Measurements from ENCODE around the gene ZNF835. TPM values are rescaled to one million over a fixed set of nuclear protein-coding genes. Genes with fewer than 3 reads are reported as not detected.

The ZNF835 gene
- total and polyA plus RNA-seq, 2 of the 13 experiments (the other 11 are each of a cell fraction or from before 2014, with no cell fraction given), result not detected

- TF ChIP-seq, protein P1, sequence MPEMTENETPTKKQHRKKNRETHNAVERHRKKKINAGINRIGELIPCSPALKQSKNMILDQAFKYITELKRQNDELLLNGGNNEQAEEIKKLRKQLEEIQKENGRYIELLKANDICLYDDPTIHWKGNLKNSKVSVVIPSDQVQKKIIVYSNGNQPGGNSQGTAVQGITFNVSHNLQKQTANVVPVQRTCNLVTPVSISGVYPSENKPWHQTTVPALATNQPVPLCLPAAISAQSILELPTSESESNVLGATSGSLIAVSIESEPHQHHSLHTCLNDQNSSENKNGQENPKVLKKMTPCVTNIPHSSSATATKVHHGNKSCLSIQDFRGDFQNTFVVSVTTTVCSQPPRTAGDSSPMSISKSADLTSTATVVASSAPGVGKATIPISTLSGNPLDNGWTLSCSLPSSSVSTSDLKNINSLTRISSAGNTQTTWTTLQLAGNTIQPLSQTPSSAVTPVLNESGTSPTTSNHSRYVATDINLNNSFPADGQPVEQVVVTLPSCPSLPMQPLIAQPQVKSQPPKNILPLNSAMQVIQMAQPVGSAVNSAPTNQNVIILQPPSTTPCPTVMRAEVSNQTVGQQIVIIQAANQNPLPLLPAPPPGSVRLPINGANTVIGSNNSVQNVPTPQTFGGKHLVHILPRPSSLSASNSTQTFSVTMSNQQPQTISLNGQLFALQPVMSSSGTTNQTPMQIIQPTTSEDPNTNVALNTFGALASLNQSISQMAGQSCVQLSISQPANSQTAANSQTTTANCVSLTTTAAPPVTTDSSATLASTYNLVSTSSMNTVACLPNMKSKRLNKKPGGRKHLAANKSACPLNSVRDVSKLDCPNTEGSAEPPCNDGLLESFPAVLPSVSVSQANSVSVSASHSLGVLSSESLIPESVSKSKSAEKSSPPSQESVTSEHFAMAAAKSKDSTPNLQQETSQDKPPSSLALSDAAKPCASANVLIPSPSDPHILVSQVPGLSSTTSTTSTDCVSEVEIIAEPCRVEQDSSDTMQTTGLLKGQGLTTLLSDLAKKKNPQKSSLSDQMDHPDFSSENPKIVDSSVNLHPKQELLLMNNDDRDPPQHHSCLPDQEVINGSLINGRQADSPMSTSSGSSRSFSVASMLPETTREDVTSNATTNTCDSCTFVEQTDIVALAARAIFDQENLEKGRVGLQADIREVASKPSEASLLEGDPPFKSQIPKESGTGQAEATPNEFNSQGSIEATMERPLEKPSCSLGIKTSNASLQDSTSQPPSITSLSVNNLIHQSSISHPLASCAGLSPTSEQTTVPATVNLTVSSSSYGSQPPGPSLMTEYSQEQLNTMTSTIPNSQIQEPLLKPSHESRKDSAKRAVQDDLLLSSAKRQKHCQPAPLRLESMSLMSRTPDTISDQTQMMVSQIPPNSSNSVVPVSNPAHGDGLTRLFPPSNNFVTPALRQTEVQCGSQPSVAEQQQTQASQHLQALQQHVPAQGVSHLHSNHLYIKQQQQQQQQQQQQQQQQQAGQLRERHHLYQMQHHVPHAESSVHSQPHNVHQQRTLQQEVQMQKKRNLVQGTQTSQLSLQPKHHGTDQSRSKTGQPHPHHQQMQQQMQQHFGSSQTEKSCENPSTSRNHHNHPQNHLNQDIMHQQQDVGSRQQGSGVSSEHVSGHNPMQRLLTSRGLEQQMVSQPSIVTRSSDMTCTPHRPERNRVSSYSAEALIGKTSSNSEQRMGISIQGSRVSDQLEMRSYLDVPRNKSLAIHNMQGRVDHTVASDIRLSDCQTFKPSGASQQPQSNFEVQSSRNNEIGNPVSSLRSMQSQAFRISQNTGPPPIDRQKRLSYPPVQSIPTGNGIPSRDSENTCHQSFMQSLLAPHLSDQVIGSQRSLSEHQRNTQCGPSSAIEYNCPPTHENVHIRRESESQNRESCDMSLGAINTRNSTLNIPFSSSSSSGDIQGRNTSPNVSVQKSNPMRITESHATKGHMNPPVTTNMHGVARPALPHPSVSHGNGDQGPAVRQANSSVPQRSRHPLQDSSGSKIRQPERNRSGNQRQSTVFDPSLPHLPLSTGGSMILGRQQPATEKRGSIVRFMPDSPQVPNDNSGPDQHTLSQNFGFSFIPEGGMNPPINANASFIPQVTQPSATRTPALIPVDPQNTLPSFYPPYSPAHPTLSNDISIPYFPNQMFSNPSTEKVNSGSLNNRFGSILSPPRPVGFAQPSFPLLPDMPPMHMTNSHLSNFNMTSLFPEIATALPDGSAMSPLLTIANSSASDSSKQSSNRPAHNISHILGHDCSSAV (CRISPR knock-in tag; IDR thresholded peaks at IDR 0.05; ENCODE audit: borderline replicate concordance), result peak; percentile 97
- TF ChIP-seq ZNF570 (CRISPR knock-in tag; IDR thresholded peaks at IDR 0.05; ENCODE audit: borderline replicate concordance), result peak; percentile 98
- peak; percentile 100 for TF ChIP-seq ZNF552 (CRISPR knock-in tag; IDR thresholded peaks at IDR 0.05; ENCODE audit: borderline replicate concordance)
- TF ChIP-seq, protein P2, sequence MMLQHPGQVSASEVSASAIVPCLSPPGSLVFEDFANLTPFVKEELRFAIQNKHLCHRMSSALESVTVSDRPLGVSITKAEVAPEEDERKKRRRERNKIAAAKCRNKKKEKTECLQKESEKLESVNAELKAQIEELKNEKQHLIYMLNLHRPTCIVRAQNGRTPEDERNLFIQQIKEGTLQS (CRISPR knock-in tag; IDR thresholded peaks at IDR 0.05), result peak; percentile 98
- TF ChIP-seq, protein P3, sequence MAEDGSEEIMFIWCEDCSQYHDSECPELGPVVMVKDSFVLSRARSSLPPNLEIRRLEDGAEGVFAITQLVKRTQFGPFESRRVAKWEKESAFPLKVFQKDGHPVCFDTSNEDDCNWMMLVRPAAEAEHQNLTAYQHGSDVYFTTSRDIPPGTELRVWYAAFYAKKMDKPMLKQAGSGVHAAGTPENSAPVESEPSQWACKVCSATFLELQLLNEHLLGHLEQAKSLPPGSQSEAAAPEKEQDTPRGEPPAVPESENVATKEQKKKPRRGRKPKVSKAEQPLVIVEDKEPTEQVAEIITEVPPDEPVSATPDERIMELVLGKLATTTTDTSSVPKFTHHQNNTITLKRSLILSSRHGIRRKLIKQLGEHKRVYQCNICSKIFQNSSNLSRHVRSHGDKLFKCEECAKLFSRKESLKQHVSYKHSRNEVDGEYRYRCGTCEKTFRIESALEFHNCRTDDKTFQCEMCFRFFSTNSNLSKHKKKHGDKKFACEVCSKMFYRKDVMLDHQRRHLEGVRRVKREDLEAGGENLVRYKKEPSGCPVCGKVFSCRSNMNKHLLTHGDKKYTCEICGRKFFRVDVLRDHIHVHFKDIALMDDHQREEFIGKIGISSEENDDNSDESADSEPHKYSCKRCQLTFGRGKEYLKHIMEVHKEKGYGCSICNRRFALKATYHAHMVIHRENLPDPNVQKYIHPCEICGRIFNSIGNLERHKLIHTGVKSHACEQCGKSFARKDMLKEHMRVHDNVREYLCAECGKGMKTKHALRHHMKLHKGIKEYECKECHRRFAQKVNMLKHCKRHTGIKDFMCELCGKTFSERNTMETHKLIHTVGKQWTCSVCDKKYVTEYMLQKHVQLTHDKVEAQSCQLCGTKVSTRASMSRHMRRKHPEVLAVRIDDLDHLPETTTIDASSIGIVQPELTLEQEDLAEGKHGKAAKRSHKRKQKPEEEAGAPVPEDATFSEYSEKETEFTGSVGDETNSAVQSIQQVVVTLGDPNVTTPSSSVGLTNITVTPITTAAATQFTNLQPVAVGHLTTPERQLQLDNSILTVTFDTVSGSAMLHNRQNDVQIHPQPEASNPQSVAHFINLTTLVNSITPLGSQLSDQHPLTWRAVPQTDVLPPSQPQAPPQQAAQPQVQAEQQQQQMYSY (CRISPR knock-in tag; IDR thresholded peaks at IDR 0.05), result peak; percentile 91
- peak; percentile 100 for TF ChIP-seq PRMT3 (CRISPR knock-in tag; IDR thresholded peaks at IDR 0.05; ENCODE audit: borderline replicate concordance, low read depth)
- TF ChIP-seq, protein P4, sequence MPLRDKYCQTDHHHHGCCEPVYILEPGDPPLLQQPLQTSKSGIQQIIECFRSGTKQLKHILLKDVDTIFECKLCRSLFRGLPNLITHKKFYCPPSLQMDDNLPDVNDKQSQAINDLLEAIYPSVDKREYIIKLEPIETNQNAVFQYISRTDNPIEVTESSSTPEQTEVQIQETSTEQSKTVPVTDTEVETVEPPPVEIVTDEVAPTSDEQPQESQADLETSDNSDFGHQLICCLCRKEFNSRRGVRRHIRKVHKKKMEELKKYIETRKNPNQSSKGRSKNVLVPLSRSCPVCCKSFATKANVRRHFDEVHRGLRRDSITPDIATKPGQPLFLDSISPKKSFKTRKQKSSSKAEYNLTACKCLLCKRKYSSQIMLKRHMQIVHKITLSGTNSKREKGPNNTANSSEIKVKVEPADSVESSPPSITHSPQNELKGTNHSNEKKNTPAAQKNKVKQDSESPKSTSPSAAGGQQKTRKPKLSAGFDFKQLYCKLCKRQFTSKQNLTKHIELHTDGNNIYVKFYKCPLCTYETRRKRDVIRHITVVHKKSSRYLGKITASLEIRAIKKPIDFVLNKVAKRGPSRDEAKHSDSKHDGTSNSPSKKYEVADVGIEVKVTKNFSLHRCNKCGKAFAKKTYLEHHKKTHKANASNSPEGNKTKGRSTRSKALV (CRISPR knock-in tag; IDR thresholded peaks at IDR 0.05), result peak; percentile 99
- TF ChIP-seq ZNF260 (CRISPR knock-in tag; IDR thresholded peaks at IDR 0.05; ENCODE audit: borderline replicate concordance, low read depth), result no peak
- no peak for TF ChIP-seq ZUFSP (CRISPR knock-in tag; IDR thresholded peaks at IDR 0.05; ENCODE audit: borderline replicate concordance)
- TF ChIP-seq NR2F6 (IDR thresholded peaks at IDR 0.05), result no peak
- peak; percentile 85 for TF ChIP-seq NR2F6 (CRISPR knock-in tag; IDR thresholded peaks at IDR 0.05)
- TF ChIP-seq ONECUT2 (CRISPR knock-in tag; IDR thresholded peaks at IDR 0.05), result peak; percentile 93
- no peak for TF ChIP-seq SUZ12 (IDR thresholded peaks at IDR 0.05; ENCODE audit: low read depth, low read length)
Measured at GRCh38 chr19:56637976-56638555, 33.5 kb downstream of the ZNF835 start (continued).
